ENCODE data around the gene GUCY2C.

The GUCY2C gene

DNA sequence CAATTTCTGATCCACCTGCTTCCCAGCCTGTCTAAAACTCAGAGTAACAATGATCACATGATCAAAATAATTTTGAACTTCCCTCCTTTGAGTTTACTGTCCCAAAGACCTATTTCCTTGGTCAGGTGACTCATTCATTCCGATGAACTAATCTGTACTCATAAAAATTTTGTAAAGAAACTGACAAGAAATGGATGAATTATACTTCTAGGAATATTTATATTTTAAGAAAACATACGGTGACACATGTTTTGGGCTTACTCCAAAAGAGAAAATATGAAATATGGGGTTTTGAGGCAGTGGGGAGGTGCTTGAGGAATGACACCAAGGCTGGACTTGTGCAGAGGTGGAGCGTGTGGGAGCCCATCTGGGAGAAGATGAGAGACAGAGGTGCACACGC, 42.0 kb downstream of the GUCY2C start:
- Histone ChIP-seq H3K4me3 (ENCODE audit: extremely low read depth, insufficient read depth, low read length, poor library complexity, severe bottlenecking) (no peak overlapping the region), H3K36me3 (ENCODE audit: control insufficient read depth, insufficient read depth, low read length) (no peaks in the 10 kb centered on the region), H3K9me3 (ENCODE audit: control insufficient read depth, low read length) (no peaks in the 10 kb centered on the region), H3K4me1 (ENCODE audit: control insufficient read depth, insufficient read depth, low read length, poor library complexity, severe bottlenecking) (no peaks in the 10 kb centered on the region), H3K27ac (ENCODE audit: low read depth, low read length, severe bottlenecking) (no peak overlapping the region)
- no CpG with 5 or more reads among the region's 4 CpGs for WGBS, 2 experiments (ENCODE audit: insufficient coverage in 2 of 2)

DNA sequence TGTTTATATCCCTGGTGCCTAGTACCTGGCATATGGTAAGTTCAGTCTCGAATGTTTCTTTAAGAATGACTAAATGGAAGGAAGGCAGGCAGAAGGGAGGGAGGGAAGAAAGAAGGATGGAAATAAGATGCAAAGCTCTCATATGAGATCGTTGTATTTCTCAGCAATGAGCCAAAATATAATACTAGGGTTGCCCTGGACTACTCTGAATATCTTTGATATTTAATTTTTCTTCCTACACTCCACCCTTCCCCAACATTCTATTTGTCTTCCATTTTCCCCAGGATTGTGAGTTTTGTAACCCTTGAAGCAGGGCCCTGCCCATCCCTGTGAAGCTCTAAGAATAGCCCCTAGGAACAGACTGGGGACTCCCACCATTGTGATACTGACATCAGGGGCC, 43.9 kb downstream of the GUCY2C start:
- Histone ChIP-seq H3K4me3 (ENCODE audit: extremely low read depth, insufficient read depth, low read length, poor library complexity, severe bottlenecking) (no peak overlapping the region), H3K4me1 (ENCODE audit: control insufficient read depth, insufficient read depth, low read length, poor library complexity, severe bottlenecking) (no peaks in the 10 kb centered on the region), H3K27ac (ENCODE audit: low read depth, low read length, severe bottlenecking) (no peak overlapping the region), H3K36me3 (ENCODE audit: control insufficient read depth, insufficient read depth, low read length) (no peaks in the 10 kb centered on the region), H3K9me3 (ENCODE audit: control insufficient read depth, low read length) (no peaks in the 10 kb centered on the region)
- WGBS, 2 experiments (ENCODE audit: insufficient coverage in 2 of 2) = 83 to 84% methylated on average over 1 to 2 of the region's 2 CpGs

DNA sequence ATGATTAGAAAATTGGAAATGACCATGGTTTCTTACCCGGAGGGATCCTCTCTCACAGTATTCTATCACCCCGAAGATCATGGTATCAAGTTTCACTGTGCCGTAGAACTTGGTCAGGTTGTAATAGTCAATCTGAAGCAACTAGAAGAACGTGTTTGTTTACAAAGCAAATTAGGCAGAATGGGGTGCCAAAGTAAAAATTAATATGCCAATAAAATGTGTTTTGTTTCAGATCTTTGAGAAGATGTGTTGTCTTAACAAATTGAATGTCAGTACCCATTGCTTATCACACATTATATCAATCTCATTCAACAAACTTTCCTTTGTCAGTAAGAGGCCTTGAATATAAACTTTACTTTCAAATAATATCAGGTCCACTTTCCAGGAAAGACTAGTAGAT, 45.0 kb downstream of the GUCY2C start:
- H3K27ac ChIP-seq (ENCODE audit: low read depth, low read length, severe bottlenecking) = no peak overlapping the region
- no peaks in the 10 kb centered on the region for H3K4me1 ChIP-seq (ENCODE audit: control insufficient read depth, insufficient read depth, low read length, poor library complexity, severe bottlenecking)
- WGBS, 2 experiments (ENCODE audit: insufficient coverage in 2 of 2) = 75 to 94% methylated on average over 2 of the region's 4 CpGs
- H3K4me3 ChIP-seq (ENCODE audit: extremely low read depth, insufficient read depth, low read length, poor library complexity, severe bottlenecking) = no peak overlapping the region
- H3K36me3 ChIP-seq (ENCODE audit: control insufficient read depth, insufficient read depth, low read length) = no peaks in the 10 kb centered on the region
- no peaks in the 10 kb centered on the region for H3K9me3 ChIP-seq (ENCODE audit: control insufficient read depth, low read length)

DNA sequence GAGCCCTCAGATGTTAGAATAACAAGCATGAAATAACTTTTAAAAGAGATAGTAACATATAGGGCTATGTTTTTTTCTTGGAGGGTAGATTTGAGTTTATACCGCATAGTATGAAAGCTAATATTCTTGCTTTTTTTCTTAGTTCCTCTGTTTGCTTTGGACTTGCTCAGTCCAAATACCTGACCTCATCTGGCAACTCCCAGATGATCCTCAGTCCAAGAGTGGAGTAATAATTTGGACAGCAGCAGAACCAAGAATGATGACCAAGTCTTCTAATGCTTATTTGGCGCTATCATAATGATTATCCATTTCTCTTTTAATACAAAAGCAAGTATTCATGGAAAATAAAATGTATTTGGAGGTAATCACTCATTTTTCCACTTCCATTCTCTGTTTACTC, 45.6 kb downstream of the GUCY2C start:
- Histone ChIP-seq H3K4me1 (ENCODE audit: control insufficient read depth, insufficient read depth, low read length, poor library complexity, severe bottlenecking) (no peaks in the 10 kb centered on the region), H3K4me3 (ENCODE audit: extremely low read depth, insufficient read depth, low read length, poor library complexity, severe bottlenecking) (no peak overlapping the region), H3K36me3 (ENCODE audit: control insufficient read depth, insufficient read depth, low read length) (no peaks in the 10 kb centered on the region), H3K9me3 (ENCODE audit: control insufficient read depth, low read length) (no peaks in the 10 kb centered on the region), H3K27ac (ENCODE audit: low read depth, low read length, severe bottlenecking) (no peak overlapping the region)
- 100% methylated on average over 1 of the region's 2 CpGs; no CpG with 5 or more reads in 1 of the 2 experiments for WGBS, 2 experiments (ENCODE audit: insufficient coverage in 2 of 2)

DNA sequence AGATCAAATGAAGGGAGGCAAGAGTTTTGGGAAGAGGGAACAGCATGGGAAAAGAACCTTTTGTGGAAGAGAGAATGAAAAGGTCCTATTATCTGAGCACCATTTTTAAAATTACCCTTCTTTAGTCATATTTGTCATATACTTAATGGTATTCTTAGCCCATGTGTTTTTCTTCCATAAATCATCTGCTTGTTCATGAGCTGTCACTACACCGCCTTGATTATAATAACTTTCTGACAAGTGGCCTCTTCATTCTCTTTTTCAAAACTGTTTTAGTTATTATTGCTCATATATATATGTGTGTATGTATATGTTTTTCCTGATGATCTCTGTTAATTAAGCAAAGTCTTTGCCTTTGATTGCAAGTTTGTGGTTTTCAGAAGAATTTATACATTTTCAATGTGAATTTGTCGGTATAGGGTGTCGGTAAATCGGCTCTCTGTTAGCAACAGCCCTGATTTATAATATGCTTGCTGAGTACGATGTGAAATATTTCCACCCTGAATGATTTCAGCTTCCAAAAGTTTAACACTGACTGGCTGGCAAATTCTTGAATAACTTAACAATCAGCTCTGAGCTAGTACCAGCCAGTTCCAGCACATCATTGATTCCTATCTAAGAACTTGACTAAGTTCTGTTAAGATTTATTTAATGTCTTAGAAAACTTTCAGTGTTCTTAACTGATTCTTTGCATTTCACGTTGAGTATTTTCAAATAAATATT, 49.2 kb downstream of the GUCY2C start:
- WGBS, 2 experiments (ENCODE audit: insufficient coverage in 2 of 2) = 100% methylated on average over 4 of the region's 6 CpGs; no CpG with 5 or more reads in 1 of the 2 experiments
- Histone ChIP-seq H3K27ac (ENCODE audit: low read depth, low read length, severe bottlenecking) (no peak overlapping the region), H3K4me3 (ENCODE audit: extremely low read depth, insufficient read depth, low read length, poor library complexity, severe bottlenecking) (no peak overlapping the region), H3K36me3 (ENCODE audit: control insufficient read depth, insufficient read depth, low read length) (no peaks in the 10 kb centered on the region), H3K4me1 (ENCODE audit: control insufficient read depth, insufficient read depth, low read length, poor library complexity, severe bottlenecking) (peaks cover 7% of the 10 kb centered on the region), H3K9me3 (ENCODE audit: control insufficient read depth, low read length) (no peaks in the 10 kb centered on the region)

DNA sequence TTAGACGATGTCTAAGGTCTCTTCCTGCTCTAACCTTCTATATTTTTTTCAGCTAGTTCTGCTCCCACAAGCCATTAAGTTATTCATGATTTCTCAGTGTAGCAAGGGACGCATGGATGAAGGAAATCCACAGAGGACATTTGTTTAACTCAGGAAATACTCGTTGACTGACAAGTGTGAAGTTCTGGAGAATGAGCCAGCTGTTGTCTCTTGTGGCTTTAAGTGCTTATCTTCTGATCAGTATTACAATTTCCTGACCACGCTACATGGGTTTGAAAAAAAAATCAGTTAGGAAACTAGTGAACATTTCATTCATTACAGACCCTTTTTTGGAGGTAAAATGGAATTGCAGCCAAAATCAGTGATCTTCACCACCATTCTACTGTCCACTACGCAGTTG, 53.1 kb downstream of the GUCY2C start:
- H3K36me3 ChIP-seq (ENCODE audit: control insufficient read depth, insufficient read depth, low read length) = no peaks in the 10 kb centered on the region
- 63 to 94% methylated on average over 2 to 3 of the region's 5 CpGs for WGBS, 2 experiments (ENCODE audit: insufficient coverage in 2 of 2)
- no peak overlapping the region for H3K4me3 ChIP-seq (ENCODE audit: extremely low read depth, insufficient read depth, low read length, poor library complexity, severe bottlenecking)
- no peak overlapping the region for H3K27ac ChIP-seq (ENCODE audit: low read depth, low read length, severe bottlenecking)
- H3K9me3 ChIP-seq (ENCODE audit: control insufficient read depth, low read length) = no peaks in the 10 kb centered on the region
- H3K4me1 ChIP-seq (ENCODE audit: control insufficient read depth, insufficient read depth, low read length, poor library complexity, severe bottlenecking) = peaks cover 7% of the 10 kb centered on the region

DNA sequence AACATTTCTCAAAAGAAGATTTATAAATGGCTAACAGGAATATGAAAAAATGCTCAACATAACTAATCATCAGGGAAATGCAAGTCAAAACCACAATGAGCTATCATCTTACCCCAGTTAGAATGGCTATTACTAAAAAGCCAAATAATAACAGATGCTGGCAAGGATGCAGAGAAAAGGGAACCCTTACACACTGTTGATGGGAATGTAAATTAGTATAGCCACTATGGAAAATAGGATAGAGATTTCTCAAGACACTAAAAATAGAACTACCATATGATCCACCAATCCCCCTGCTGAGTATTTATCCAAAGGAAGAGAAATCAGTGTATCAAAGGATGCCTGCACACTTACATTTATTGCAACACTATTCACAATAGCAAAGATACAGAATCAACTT, 58.3 kb downstream of the GUCY2C start:
- Histone ChIP-seq H3K4me3 (ENCODE audit: extremely low read depth, insufficient read depth, low read length, poor library complexity, severe bottlenecking) (no peak overlapping the region), H3K27ac (ENCODE audit: low read depth, low read length, severe bottlenecking) (no peak overlapping the region), H3K36me3 (ENCODE audit: control insufficient read depth, insufficient read depth, low read length) (no peaks in the 10 kb centered on the region), H3K4me1 (ENCODE audit: control insufficient read depth, insufficient read depth, low read length, poor library complexity, severe bottlenecking) (peaks cover 5% of the 10 kb centered on the region), H3K9me3 (ENCODE audit: control insufficient read depth, low read length) (peaks cover 8% of the 10 kb centered on the region)

DNA sequence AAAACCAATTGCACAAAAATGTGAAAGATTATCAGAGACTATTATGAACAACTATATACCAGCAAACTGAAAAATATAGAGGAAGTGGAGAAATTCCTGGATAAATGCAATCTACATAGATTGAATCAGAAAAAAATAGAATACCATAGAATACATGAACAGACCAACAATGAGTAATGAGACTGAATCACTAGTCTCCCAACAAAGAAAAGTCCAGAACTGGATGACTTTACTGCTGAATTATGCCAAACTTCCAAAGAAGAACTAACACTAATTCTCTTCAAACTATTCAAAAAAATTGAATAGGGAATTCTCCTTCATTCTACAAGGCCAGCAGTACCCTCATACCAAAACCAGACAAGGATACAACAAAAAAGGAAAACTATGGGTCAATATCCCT, 60.6 kb downstream of the GUCY2C start:
- Histone ChIP-seq H3K27ac (ENCODE audit: low read depth, low read length, severe bottlenecking) (no peak overlapping the region), H3K4me3 (ENCODE audit: extremely low read depth, insufficient read depth, low read length, poor library complexity, severe bottlenecking) (no peak overlapping the region), H3K4me1 (ENCODE audit: control insufficient read depth, insufficient read depth, low read length, poor library complexity, severe bottlenecking) (no peaks in the 10 kb centered on the region), H3K36me3 (ENCODE audit: control insufficient read depth, insufficient read depth, low read length) (no peaks in the 10 kb centered on the region), H3K9me3 (ENCODE audit: control insufficient read depth, low read length) (peaks cover 8% of the 10 kb centered on the region)

DNA sequence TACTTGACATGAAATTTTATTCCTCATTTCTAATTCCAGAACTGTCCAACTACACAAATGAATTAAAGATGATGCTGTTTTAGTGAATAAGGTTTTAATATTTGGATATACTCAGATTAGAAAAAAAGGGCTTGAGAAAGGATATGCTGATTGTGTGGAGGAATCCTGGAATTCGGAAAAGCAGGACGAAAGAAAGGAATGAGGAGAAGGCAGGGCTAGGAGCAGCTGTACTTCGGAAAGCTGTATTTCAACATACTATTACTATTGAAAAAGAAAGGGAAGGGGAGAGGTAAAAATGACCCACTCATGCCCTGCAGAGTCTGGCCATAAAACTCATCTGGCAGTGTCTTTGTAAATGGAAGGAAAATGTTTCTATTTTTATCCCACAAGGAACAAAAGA, 65.6 kb downstream of the GUCY2C start:
- Histone ChIP-seq H3K27ac (ENCODE audit: low read depth, low read length, severe bottlenecking) (no peak overlapping the region), H3K36me3 (ENCODE audit: control insufficient read depth, insufficient read depth, low read length) (no peaks in the 10 kb centered on the region), H3K9me3 (ENCODE audit: control insufficient read depth, low read length) (no peaks in the 10 kb centered on the region), H3K4me1 (ENCODE audit: control insufficient read depth, insufficient read depth, low read length, poor library complexity, severe bottlenecking) (no peaks in the 10 kb centered on the region), H3K4me3 (ENCODE audit: extremely low read depth, insufficient read depth, low read length, poor library complexity, severe bottlenecking) (no peak overlapping the region)
- 0% methylated on average over 1 of the region's 3 CpGs; no CpG with 5 or more reads in 1 of the 2 experiments for WGBS, 2 experiments (ENCODE audit: insufficient coverage in 2 of 2)

DNA sequence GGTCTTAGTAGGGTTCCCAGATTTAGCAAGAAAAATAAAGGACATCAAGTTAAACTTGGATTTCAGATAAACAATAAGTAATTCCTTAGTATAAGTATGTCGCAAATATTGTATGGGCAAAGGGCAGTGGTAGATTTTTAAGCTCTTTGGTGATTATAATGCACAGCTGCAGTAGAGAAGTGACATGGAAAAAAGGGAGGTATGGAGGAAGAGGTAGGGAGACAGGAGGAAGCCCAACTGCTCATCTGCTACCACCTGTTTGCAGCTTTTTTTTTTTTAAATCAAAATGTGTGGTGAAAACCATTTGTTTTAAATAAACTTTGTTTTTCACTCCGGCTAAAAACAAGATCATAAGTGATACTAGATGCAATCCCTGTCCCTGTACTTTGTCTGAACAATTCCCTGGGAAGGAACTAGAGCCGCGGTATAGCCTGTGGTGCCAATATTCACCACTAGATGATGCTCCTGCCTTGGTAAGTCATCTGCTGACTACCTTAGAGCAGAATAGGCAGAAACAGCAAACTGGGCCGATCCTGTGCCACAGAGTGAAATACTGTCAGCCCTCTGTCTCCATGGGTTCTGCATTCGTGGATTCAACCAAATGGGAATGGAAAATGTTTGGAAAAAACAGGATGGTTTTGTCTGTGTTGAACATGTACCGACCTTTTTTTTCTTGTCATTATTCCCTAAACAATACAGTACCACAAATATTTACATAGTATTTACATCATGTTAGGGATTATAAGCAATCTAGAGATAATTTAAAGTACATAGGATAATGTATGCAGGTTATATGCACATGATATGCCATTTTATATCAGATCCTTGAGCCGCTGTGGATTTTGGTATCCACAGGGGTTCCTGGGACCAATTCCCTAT, 66.3 kb downstream of the GUCY2C start:
- Histone ChIP-seq H3K4me1 (ENCODE audit: control insufficient read depth, insufficient read depth, low read length, poor library complexity, severe bottlenecking) (no peaks in the 10 kb centered on the region), H3K9me3 (ENCODE audit: control insufficient read depth, low read length) (no peaks in the 10 kb centered on the region), H3K27ac (ENCODE audit: low read depth, low read length, severe bottlenecking) (no peak overlapping the region), H3K36me3 (ENCODE audit: control insufficient read depth, insufficient read depth, low read length) (no peaks in the 10 kb centered on the region), H3K4me3 (ENCODE audit: extremely low read depth, insufficient read depth, low read length, poor library complexity, severe bottlenecking) (no peak overlapping the region)
- 17 to 36% methylated on average over 5 to 6 of the region's 8 CpGs for WGBS, 2 experiments (ENCODE audit: insufficient coverage in 2 of 2)

DNA sequence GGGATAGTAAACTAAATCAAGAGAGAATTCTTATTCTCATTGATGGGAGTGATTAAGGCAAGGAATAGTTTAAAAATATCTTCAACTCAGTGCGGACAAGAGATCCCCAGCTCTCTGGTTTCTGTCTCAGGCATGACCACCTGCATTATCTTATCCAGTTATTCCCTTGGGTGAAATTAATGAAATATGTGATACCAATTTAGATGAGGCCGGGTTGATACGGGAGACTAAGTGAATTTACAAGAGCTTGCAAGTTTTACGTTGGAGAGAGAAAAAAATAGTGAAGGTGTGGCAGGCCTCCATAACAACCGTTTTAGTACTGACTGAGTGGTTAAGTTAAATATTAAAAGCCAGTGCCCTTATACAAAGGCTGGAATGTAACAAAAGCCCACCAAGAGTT, 67.6 kb downstream of the GUCY2C start:
- H3K9me3 ChIP-seq (ENCODE audit: control insufficient read depth, low read length) = no peaks in the 10 kb centered on the region
- H3K4me1 ChIP-seq (ENCODE audit: control insufficient read depth, insufficient read depth, low read length, poor library complexity, severe bottlenecking) = no peaks in the 10 kb centered on the region
- H3K36me3 ChIP-seq (ENCODE audit: control insufficient read depth, insufficient read depth, low read length) = no peaks in the 10 kb centered on the region
- 91 to 97% methylated on average over 4 of the region's 5 CpGs for WGBS, 2 experiments (ENCODE audit: insufficient coverage in 2 of 2)
- H3K27ac ChIP-seq (ENCODE audit: low read depth, low read length, severe bottlenecking) = no peak overlapping the region
- no peak overlapping the region for H3K4me3 ChIP-seq (ENCODE audit: extremely low read depth, insufficient read depth, low read length, poor library complexity, severe bottlenecking)

All from mesodermal cell (in vitro differentiated cells).